Measurements from ENCODE around the gene DGCR2.

- TF ChIP-seq POLR2A (IDR thresholded peaks at IDR 0.05; ENCODE audit: low read length): no peak
- TF ChIP-seq GATA1 (IDR thresholded peaks at IDR 0.05; ENCODE audit: low read depth, low read length): no peak
These were observed 20.2 kb upstream of the DGCR2 start for GRCh38 chr22:19142394-19142793.

Measured in erythroblast (primary cell).